K562 (cell line): ENCODE measurements around the gene PHF14. TPM values are rescaled to one million over a fixed set of nuclear protein-coding genes. Genes with fewer than 3 reads are reported as not detected.

ENCODE experiments used
- ELF4 ChIP-seq: fragments of 450-650 bp; formaldehyde crosslinking; IDR thresholded peaks from 2 replicates; pipeline ENCODE4 v1.4.0; 2022; ENCODE audit warnings: missing genetic modification characterization
- GATA2 ChIP-seq: sonication (generic); formaldehyde crosslinking; IDR thresholded peaks from 2 replicates; pipeline ENCODE4 v1.4.0; 2020; ENCODE audit warnings: mild to moderate bottlenecking, missing genetic modification reagents
- GTF2A2 ChIP-seq: IDR thresholded peaks from 2 replicates; pipeline ENCODE4 v1.6.1; 2016; ENCODE audit warnings: mild to moderate bottlenecking, missing genetic modification characterization, missing compliant biosample characterization
- NFATC3 ChIP-seq: fragments of 450-650 bp; IDR thresholded peaks from 2 replicates; pipeline ENCODE4 v1.6.1; 2017; ENCODE audit warnings: mild to moderate bottlenecking
- PRPF4 ChIP-seq: fragments of 200-400 bp; formaldehyde crosslinking; IDR thresholded peaks from one replicate; pipeline ENCODE4 v1.6.1; 2017; ENCODE audit warnings: low read length, low read depth, mild to moderate bottlenecking; ENCODE audit not compliant: insufficient read depth, poor library complexity, severe bottlenecking
- TGIF2 ChIP-seq: sonication (generic); formaldehyde crosslinking; IDR thresholded peaks from 2 replicates; pipeline ENCODE4 v1.8.1; 2022; ENCODE audit warnings: mild to moderate bottlenecking, missing genetic modification reagents, moderate library complexity
- XRCC3 ChIP-seq: fragments of 450-650 bp; IDR thresholded peaks from 2 replicates; pipeline ENCODE4 v1.6.1; 2017; ENCODE audit warnings: mild to moderate bottlenecking, moderate library complexity
- ZNF224 ChIP-seq: sonication (generic); formaldehyde crosslinking; IDR thresholded peaks from 2 replicates; pipeline ENCODE4 v1.8.0; 2022; ENCODE audit warnings: mild to moderate bottlenecking, missing genetic modification reagents
- ZNF347 ChIP-seq: fragments of 450-650 bp; formaldehyde crosslinking; IDR thresholded peaks from 2 replicates; pipeline ENCODE4 v1.4.0; 2020; ENCODE audit warnings: low read depth, mild to moderate bottlenecking, moderate library complexity
- ZSCAN32 ChIP-seq: fragments of 450-650 bp; formaldehyde crosslinking; IDR thresholded peaks from 2 replicates; pipeline ENCODE4 v1.4.0; 2020; ENCODE audit warnings: mild to moderate bottlenecking, moderate library complexity
- polyA plus RNA-seq, 8 experiments: library from polyadenylated mRNA; depleted of rRNA in 4 of 8; stranded (reverse) in 5 of 8; unstranded in 3 of 8; fragments of >200 nt; fragmentation: Nextera tagmentation in 2 of 8; fragmentation: Illumina TruSeq in 1 of 8; extraction: Ambion mirVana in 2 of 8; extraction: Trizol in 1 of 8; gene quantifications; 2 replicates each; pipeline versions ENCODE4 v1.2.1 to v1.2.3, GENCODE V29; 2011 to 2014; ENCODE audit warnings: inconsistent platforms in 1 of 8, missing spikeins in 1 of 8
- total RNA-seq, 7 experiments: library from RNA; depleted of rRNA in 6 of 7; stranded (reverse); fragments of >200 nt in 6 of 7; fragmentation: Illumina TruSeq in 2 of 7; extraction: Trizol in 2 of 7; gene quantifications; 2 replicates each; pipeline versions ENCODE4 v1.2.1 to v1.2.3, GENCODE V29; 2011 to 2021; ENCODE audit warnings: low replicate concordance in 1 of 7
- TF ChIP-seq, protein P1 (sequence below): fragments of 450-650 bp; IDR thresholded peaks from 2 replicates; pipeline ENCODE4 v1.6.1; 2016; ENCODE audit warnings: mild to moderate bottlenecking
- TF ChIP-seq, protein P2 (sequence below): fragments of 250-450 bp; sonication (Bioruptor Pico); IDR thresholded peaks from 2 replicates; pipeline ENCODE4 v1.5.0; 2021; ENCODE audit warnings: mild to moderate bottlenecking, moderate library complexity
- TF ChIP-seq, protein P3 (sequence below): sonication (generic); formaldehyde crosslinking; IDR thresholded peaks from 2 replicates; pipeline ENCODE4 v1.8.1; 2023; ENCODE audit warnings: mild to moderate bottlenecking, missing genetic modification reagents
- TF ChIP-seq, protein P4 (sequence below): sonication (generic); formaldehyde crosslinking; IDR thresholded peaks from 2 replicates; pipeline ENCODE4 v1.8.0; 2022; ENCODE audit warnings: mild to moderate bottlenecking, low read depth, missing genetic modification reagents
- TF ChIP-seq, protein P5 (sequence below): fragments of 250-450 bp; sonication (Bioruptor Pico); IDR thresholded peaks from 2 replicates; pipeline ENCODE4 v1.4.0; 2020

Gene PHF14
- total and polyA plus RNA-seq, 9 of the 15 experiments (the other 6 are each of a cell fraction or from before 2014, with no cell fraction given), result 27.5 to 67.6 (median 41.4) TPM

DNA sequence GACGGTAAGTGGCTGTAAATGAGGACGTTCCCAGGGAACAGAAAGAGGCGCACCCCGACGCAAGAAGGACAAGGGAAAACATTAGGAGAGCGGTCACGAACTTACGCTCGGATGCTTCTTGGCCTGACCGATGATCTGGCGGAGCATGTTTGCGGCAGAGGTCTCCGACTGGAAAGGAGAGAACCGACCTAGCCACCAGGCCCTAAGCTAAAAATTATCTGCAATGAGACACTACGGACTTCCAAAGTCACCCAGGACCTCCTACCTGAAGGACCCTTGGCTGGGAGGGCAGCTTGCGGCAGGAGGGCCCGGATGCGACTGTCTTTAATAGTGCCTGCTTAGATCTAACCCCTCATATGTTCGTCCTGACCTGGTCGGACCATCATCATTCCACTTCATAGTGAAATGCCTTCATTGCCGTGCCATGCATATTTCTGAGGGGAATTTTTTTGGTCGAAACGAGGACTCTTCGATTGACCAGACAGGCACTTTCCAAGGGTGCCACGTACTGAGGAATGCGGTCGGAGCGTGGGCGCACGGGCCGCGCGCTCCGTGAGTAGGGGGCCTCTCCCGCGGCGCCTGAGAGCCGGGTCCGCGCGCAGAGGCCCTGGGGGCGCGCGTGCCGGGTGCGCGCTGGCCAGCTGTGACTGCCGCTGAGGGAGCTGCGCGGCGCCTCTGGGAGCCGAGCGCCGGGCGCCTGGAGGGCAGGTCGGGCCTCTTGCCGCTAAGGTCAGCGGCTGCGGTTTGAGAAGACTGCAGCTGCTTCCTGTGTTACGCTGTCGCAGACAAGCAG lies 33.6 kb upstream of the PHF14 start (continued):
- TF ChIP-seq, protein P1, sequence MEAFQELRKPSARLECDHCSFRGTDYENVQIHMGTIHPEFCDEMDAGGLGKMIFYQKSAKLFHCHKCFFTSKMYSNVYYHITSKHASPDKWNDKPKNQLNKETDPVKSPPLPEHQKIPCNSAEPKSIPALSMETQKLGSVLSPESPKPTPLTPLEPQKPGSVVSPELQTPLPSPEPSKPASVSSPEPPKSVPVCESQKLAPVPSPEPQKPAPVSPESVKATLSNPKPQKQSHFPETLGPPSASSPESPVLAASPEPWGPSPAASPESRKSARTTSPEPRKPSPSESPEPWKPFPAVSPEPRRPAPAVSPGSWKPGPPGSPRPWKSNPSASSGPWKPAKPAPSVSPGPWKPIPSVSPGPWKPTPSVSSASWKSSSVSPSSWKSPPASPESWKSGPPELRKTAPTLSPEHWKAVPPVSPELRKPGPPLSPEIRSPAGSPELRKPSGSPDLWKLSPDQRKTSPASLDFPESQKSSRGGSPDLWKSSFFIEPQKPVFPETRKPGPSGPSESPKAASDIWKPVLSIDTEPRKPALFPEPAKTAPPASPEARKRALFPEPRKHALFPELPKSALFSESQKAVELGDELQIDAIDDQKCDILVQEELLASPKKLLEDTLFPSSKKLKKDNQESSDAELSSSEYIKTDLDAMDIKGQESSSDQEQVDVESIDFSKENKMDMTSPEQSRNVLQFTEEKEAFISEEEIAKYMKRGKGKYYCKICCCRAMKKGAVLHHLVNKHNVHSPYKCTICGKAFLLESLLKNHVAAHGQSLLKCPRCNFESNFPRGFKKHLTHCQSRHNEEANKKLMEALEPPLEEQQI, result no peak
- TF ChIP-seq XRCC3 (no peak), PRPF4 (no peak), NFATC3 (no peak), TGIF2 (CRISPR knock-in tag) (no peak), ZNF224 (CRISPR knock-in tag) (no peak), ZNF347 (CRISPR knock-in tag) (no peak), ZSCAN32 (CRISPR knock-in tag) (no peak), GATA2 (no peak), GTF2A2 (tag) (no peak), ELF4 (CRISPR knock-in tag) (0 out of 2 replicates have a peak, but pooled peaks have one; percentile 9)
- TF ChIP-seq, protein P2, sequence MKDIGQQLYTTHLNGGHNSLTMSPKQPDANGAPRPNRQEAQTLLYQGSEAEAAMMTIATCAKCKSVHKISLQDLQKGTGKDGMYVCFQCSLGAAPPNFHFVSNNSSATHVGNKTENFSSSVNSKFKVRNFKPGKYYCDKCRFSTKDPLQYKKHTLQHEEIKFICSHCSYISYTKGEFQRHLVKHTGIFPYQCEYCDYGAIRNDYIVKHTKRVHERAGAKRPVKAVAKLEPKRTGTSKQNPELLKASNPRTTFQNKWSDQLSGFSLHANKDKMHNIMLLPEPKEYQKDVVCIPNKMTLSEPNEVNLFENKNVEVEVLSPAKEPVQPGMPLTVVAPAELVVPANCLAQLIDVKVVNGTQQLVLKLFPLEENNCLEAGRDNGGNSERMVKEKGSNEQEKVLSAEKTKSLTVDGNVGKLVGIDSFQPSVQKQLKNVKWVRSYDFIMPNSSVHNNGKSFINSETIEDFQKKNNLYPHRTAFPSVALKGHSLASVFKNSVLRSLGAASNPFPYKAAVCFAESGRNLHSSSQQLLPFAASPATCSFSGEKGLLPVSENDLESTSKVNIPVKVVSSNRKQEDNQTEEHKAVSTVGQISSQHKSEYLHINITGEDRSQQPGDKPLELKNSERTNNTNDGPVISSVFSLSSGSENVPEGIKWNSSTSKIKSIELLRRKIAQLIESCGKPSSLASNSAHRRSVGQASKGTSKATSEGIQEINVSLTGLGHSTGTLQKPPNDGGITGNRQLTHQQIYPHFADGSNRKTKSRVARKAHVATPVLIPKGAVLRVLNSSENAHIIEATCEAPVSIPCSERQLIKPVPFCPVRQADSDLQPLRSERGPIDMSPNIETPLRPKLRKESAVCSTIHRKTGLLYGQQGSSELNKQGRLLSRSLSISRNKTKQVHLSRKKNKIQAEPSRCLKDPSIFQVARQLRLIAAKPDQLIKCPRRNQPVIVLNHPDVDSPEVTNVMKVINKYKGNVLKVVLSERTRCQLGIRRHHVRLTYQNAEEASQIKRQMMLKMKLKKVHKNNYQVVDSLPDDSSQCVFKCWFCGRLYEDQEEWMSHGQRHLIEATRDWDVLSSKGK (CRISPR knock-in tag), result no peak
- TF ChIP-seq, protein P3, sequence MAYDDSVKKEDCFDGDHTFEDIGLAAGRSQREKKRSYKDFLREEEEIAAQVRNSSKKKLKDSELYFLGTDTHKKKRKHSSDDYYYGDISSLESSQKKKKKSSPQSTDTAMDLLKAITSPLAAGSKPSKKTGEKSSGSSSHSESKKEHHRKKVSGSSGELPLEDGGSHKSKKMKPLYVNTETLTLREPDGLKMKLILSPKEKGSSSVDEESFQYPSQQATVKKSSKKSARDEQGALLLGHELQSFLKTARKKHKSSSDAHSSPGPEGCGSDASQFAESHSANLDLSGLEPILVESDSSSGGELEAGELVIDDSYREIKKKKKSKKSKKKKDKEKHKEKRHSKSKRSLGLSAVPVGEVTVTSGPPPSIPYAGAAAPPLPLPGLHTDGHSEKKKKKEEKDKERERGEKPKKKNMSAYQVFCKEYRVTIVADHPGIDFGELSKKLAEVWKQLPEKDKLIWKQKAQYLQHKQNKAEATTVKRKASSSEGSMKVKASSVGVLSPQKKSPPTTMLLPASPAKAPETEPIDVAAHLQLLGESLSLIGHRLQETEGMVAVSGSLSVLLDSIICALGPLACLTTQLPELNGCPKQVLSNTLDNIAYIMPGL, result no peak
- TF ChIP-seq, protein P4, sequence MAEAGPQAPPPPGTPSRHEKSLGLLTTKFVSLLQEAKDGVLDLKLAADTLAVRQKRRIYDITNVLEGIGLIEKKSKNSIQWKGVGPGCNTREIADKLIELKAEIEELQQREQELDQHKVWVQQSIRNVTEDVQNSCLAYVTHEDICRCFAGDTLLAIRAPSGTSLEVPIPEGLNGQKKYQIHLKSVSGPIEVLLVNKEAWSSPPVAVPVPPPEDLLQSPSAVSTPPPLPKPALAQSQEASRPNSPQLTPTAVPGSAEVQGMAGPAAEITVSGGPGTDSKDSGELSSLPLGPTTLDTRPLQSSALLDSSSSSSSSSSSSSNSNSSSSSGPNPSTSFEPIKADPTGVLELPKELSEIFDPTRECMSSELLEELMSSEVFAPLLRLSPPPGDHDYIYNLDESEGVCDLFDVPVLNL (CRISPR knock-in tag), result no peak
- TF ChIP-seq, protein P5, sequence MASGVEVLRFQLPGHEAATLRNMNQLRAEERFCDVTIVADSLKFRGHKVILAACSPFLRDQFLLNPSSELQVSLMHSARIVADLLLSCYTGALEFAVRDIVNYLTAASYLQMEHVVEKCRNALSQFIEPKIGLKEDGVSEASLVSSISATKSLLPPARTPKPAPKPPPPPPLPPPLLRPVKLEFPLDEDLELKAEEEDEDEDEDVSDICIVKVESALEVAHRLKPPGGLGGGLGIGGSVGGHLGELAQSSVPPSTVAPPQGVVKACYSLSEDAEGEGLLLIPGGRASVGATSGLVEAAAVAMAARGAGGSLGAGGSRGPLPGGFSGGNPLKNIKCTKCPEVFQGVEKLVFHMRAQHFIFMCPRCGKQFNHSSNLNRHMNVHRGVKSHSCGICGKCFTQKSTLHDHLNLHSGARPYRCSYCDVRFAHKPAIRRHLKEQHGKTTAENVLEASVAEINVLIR (CRISPR knock-in tag), result no peak
